Transverse colon (tissue), 4 donors: ENCODE measurements around the gene BOC.

Experiments
- CTCF ChIP-seq, 5 experiments: fragments of 200-600 bp in 3 of 5; fragments of 450-650 bp in 2 of 5; sonication (generic) in 3 of 5; IDR thresholded peaks; 1 replicate in 2 of 5; 2 replicates in 3 of 5; pipeline ENCODE4 v1.5.1; 2016 to 2017; ENCODE audit warnings: antibody characterized with exemption in 5 of 5, inconsistent platforms in 3 of 5, mild to moderate bottlenecking in 2 of 5, moderate library complexity in 1 of 5
- POLR2A ChIP-seq: fragments of 450-650 bp; IDR thresholded peaks from one replicate; pipeline ENCODE4 v1.6.1; 2016; ENCODE audit warnings: antibody characterized with exemption, mild to moderate bottlenecking, moderate library complexity
- POLR2AphosphoS5 ChIP-seq, 3 donors: sonication (generic); formaldehyde crosslinking; IDR thresholded peaks; one replicate each; pipeline ENCODE4 v1.6.1; 2016; ENCODE audit warnings: antibody characterized with exemption in 3 of 3

- TF ChIP-seq CTCF (IDR thresholded peaks at IDR 0.05), result no peak
- TF ChIP-seq POLR2A, result no peak
- TF ChIP-seq POLR2AphosphoS5 (IDR thresholded peaks at IDR 0.05), result no peak
Observed at GRCh38 chr3:113240841-113241240, 29.5 kb downstream of the BOC start.
